ENCODE data around the gene SCARF1.
"Not testable (repeated sequence)": the region's sequence is repeated elsewhere in the genome, so short reads cannot be mapped to it uniquely, and the experiment has no call there.

Gene SCARF1

GRCh38 chr17:1645207-1646171 lies at the start of gene SCARF1:
Gene SCARF1 (minus strand): TSS chr17:1645732. CDS start chr17:1645697, 35 bp downstream.
- TF ChIP-seq CTCF (IDR thresholded peaks at IDR 0.05; ENCODE audit: low read depth, low read length, missing control alignments), result no peak
- H3K4me3 ChIP-seq (ENCODE audit: low read depth, low read length), result no peak within 1 kb of the TSS
- in situ Hi-C loops (cut with HindIII; ENCODE audit: low sequenced_read_pairs), result no loop called here
- DNase-seq (ENCODE audit: low read depth), result no peak

DNA sequence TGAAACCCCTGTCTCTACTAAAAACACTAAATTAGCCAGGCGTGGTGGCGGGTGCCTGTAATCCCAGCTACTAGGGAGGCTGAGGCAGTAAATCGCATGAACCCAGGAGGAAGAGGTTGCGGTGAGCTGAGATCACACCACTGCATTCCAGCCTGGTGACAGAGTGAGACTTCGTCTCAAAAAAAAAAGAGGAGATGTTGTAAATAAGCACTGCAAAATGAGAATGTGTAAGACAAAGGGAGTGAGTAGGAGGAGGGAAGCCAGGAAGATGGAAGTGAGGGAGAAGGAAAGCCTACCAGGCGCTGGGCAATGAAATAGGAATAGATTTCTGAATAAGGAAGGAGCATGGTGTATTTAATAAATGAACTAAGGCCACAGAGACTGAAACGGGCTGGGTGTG lies 47.8 kb upstream of the SCARF1 start:
- TF ChIP-seq CTCF (IDR thresholded peaks at IDR 0.05; ENCODE audit: low read depth, low read length, missing control alignments), result no peak
- no peak for DNase-seq (ENCODE audit: low read depth)
- in situ Hi-C loops (cut with HindIII; ENCODE audit: low sequenced_read_pairs), result no loop called here
- H3K4me3 ChIP-seq (ENCODE audit: low read depth, low read length), result no peak overlapping the region

DNA sequence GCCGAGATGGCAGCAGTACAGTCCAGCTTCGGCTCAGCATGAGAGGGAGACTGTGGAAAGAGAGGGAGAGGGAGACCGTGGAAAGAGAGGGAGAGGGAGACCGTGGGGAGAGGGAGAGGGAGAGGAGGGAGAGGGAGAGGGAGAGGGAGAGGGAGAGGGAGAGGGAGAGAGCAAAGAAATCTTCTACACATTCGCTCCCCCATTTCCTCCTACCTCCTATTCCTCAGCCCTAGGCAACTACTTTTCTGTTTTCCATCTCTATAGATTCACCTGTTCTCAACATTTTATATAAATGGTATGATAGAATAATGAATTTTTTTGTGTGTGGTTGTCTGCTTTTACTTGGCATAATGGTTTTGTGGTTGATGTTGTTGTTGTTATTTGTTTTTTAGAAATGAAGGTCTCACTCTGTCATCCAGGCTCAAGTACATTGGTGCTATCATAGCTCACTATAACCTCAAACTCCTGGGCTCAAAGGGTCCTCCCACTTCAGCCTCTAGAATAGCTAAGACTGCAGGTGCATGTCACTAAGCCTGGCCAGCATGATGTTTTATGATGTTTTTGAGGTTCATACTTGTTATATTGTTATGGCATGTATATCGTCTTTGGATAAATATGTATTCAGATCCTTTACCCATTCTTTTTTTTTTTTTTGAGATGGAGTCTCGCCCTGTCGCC lies 45.2 kb upstream of the SCARF1 start:
- in situ Hi-C loops (cut with HindIII; ENCODE audit: low sequenced_read_pairs), result no loop called here
- TF ChIP-seq CTCF (IDR thresholded peaks at IDR 0.05; ENCODE audit: low read depth, low read length, missing control alignments), result no peak
- DNase-seq (ENCODE audit: low read depth), result no peak
- H3K4me3 ChIP-seq (ENCODE audit: low read depth, low read length), result no peak overlapping the region

- H3K4me3 ChIP-seq (ENCODE audit: low read depth, low read length); DNase-seq (ENCODE audit: low read depth); in situ Hi-C loops (cut with HindIII; ENCODE audit: low sequenced_read_pairs): not testable (repeated sequence)
These were observed 42.9 kb upstream of the SCARF1 start for GRCh38 chr17:1688405-1688804.

- DNase-seq (ENCODE audit: low read depth), result no peak
- no peak for TF ChIP-seq CTCF (IDR thresholded peaks at IDR 0.05; ENCODE audit: low read depth, low read length, missing control alignments)
- in situ Hi-C loops (cut with HindIII; ENCODE audit: low sequenced_read_pairs), result no loop called here
- no peak overlapping the region for H3K4me3 ChIP-seq (ENCODE audit: low read depth, low read length)
These were observed 40.6 kb upstream of the SCARF1 start for GRCh38 chr17:1686086-1686485.

DNA sequence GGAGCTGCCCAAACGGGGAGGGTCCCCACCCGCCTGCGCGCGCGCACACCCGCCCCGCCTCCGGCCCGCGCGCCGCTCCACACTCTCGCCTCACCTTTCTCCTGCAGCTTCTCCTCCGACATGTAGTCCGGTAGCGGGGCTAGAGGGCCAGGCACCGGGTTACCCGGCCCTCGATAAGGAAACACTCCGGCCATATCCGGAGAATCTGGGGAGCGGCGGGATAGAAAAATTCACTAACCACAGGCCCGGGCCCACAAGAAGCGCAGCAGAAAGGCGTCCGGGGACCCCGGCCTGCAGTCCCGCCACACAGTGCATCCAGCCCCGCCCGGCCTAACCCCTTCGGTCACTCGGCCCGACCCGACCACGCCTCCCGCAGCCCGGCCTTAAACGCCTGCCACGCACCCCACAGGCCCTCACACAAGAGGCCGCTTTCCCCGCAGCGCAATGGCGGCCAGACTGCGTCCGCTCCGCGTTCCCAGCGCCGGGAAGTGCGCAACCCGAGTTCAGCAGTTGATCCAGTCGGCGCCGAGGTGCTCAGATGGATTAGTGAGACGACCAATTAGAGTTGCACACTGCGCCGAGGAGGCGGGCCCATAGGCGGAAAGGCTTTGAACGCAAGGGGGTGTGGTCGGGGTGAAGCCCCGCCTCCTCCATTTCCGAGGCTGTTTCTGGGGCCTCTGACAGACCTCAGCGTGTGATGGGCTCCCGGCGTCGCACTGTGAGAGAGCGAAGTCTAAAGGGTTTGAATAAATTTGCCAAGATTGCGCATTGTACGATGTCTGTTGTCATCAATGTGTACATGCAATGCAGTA lies 39.1 kb upstream of the SCARF1 start, which contains the start of gene PRPF8:
PRPF8 (minus strand) TSS at position 490 of the 812 bp plus-strand sequence; CDS start at position 194, 296 bp downstream.
- no peak for TF ChIP-seq CTCF (IDR thresholded peaks at IDR 0.05; ENCODE audit: low read depth, low read length, missing control alignments)
- in situ Hi-C loops (cut with HindIII; ENCODE audit: low sequenced_read_pairs), result no loop called here
- DNase-seq (ENCODE audit: low read depth), result peak; percentile 95
- H3K4me3 ChIP-seq (ENCODE audit: low read depth, low read length), result peak within 1 kb of the TSS; percentile 87
